Heart left ventricle (tissue), 13 donors: ENCODE measurements around the gene CBX2.

Source experiments
- CTCF ChIP-seq, 12 donors: fragments of 200-600 bp; sonication (generic) in 4 of 12; IDR thresholded peaks; one replicate each; pipeline versions ENCODE4 v1.5.0 to v1.8.0; 2018 to 2022; ENCODE audit warnings: antibody characterized with exemption in 12 of 12, mild to moderate bottlenecking in 5 of 12
- POLR2A ChIP-seq, 2 donors: fragments of 450-650 bp; IDR thresholded peaks; one replicate each; pipeline ENCODE4 v1.6.1; 2017; ENCODE audit warnings: antibody characterized with exemption in 2 of 2, mild to moderate bottlenecking in 2 of 2, moderate library complexity in 2 of 2
- donor health status: ischemic (EF 13 %, LVEDD 7.1; RV severe dilation, severe dysfunction).
- donor health status: DM: no; HTN: yes; CAD: no.
- donor health status: DM: no; HTN: no; CAD: no.
- donor health status: ischemic (EF 25% LVEDD 6.9; RV normal size, moderate dysfunction).
- donor health status: ischemic (EF 25% LVEDD 5.7; RV mildly dilated, moderate dysfunction).
- donor health status: ischemic (EF 35%, LVEDD 5.7; RV mildly dilated, moderate dysfunction).
- donor health status: nonischemic (EF 11% LVEDD 7.7; RV severe dilation, severe dysfunction).
- donor health status: DM: yes; HTN: yes; CAD: no.
- donor health status: PGD.
- donor health status: ischemic (EF 29% LVEDD 5.4; RV normal size, mild dysfunction).
- donor health status: nonischemic (EF 23%, LVEDD 6.1; RV moderate dilation, normal function).

DNA sequence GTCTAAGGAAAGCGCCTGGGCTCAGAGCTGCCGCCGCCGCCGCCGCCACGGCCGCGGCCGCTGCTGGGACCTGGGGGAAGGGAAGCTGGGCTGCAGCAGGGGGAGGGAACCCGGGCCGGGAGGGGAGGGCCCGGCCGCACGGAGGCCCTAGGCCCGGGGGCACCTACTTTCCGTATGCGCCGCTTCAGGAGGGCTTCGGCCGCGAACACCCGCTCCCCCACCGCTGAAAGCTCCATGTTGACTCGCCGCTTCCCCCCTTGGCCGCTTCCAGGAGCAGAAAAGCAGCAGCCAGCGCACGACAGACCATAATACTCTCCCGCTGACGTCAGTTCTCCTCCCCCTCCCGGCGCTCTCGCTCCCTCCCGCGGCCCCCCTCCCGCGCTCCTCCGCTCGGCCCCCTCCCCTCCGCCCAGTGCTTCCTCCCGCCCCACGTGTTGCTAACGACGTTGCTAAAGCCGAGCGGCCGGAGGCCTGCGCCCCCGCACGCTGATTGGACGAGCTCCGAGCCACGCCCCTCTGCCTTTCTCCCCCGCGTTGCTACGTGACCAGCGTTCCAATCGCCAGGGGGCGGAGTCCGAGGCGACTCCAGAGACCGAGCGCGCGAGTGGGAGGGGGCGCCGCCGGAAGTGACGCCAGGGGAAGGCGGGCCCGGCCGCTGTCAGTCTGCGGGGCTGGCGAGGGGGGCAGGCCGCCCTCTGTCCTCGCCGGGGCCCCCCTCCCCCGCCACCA lies 19.0 kb downstream of the CBX2 start, which contains the start of gene CBX8:
- TF ChIP-seq CTCF (IDR thresholded peaks at IDR 0.05), result peak in 10 of 12 donors; percentile 8 to 51 (median 27)
- TF ChIP-seq POLR2A (IDR thresholded peaks at IDR 0.05), result peak in 1 of 2 donors; percentile 54
